IMR-90 (cell line): ENCODE measurements around the gene BUD23. TPM values are rescaled to one million over a fixed set of nuclear protein-coding genes. Genes with fewer than 3 reads are reported as not detected.

ENCODE experiments used
- ATAC-seq: fragments of 200-7000 bp; cut with Tn5 transposase; 2 replicates; pipeline ENCODE4 v1.9.1; 2020; ENCODE audit warnings: low read depth, mild to moderate bottlenecking, moderate library complexity
- BruUV-seq: library from RNA; stranded (reverse); fragments of 400-500 nt; replicated peaks from 2 replicates; lab custom pipeline; 2021; lab: Mats Ljungman, UMichigan
- CTCF ChIA-PET: fragments of 300-600 bp; formaldehyde crosslinking; extraction: SDS; loops from one replicate; lab custom pipeline; 2021; ENCODE audit warnings: antibody characterized with exemption; lab: Yijun Ruan, JAX
- POLR2A ChIA-PET: fragments of 300-600 bp; sonication (Branson Sonifier 250); formaldehyde crosslinking; loops from one replicate; lab custom pipeline; 2022; ENCODE audit warnings: antibody characterized with exemption; ENCODE audit not compliant: unreplicated experiment; lab: Charles Lee
- DNase-seq: peaks from one replicate; pipeline ENCODE4 v3.0.0; 2013
- H2AFZ ChIP-seq: replicated peaks from 2 replicates; pipeline ENCODE3; 2013; ENCODE audit warnings: low read length, mild to moderate bottlenecking; ENCODE audit not compliant: poor library complexity
- H2AK5ac ChIP-seq: 2 replicates; pipeline ENCODE4 v1.6.1; 2013; ENCODE audit warnings: low read depth, low read length, inconsistent platforms
- H2AK9ac ChIP-seq: replicated peaks from 2 replicates; pipeline ENCODE3; 2013; ENCODE audit warnings: mild to moderate bottlenecking, low read depth, low read length, moderate library complexity; ENCODE audit not compliant: poor library complexity
- H2BK120ac ChIP-seq: 2 replicates; pipeline ENCODE4 v1.6.1; 2013; ENCODE audit warnings: low read depth, low read length, inconsistent platforms
- H2BK15ac ChIP-seq: 3 replicates; pipeline ENCODE4 v1.6.1; 2013; ENCODE audit warnings: low read depth, low read length, inconsistent platforms
- H2BK20ac ChIP-seq: 2 replicates; pipeline ENCODE4 v1.6.1; 2013; ENCODE audit warnings: low read depth, mild to moderate bottlenecking, inconsistent platforms, low read length, moderate library complexity
- H2BK5ac ChIP-seq: 2 replicates; pipeline ENCODE4 v1.6.1; 2013; ENCODE audit warnings: mild to moderate bottlenecking, low read depth, low read length, inconsistent platforms; ENCODE audit not compliant: poor library complexity, severe bottlenecking
- H3K14ac ChIP-seq: replicated peaks from 2 replicates; pipeline ENCODE4 v1.6.1; 2013; ENCODE audit warnings: low read depth, low read length, inconsistent platforms
- H3K18ac ChIP-seq: 2 replicates; pipeline ENCODE4 v1.6.1; 2013; ENCODE audit warnings: low read depth, low read length, control low read depth
- H3K23ac ChIP-seq: 2 replicates; pipeline ENCODE4 v1.6.1; 2013; ENCODE audit warnings: low read depth, low read length, inconsistent platforms
- H3K27ac ChIP-seq: 2 replicates; pipeline ENCODE4 v1.5.1; 2013; ENCODE audit warnings: mild to moderate bottlenecking, control low read depth, low read length; ENCODE audit not compliant: insufficient read depth
- H3K27me3 ChIP-seq: 2 replicates; pipeline ENCODE4 v1.6.1; 2013; ENCODE audit warnings: low read length; ENCODE audit not compliant: control insufficient read depth, insufficient read depth
- H3K36me3 ChIP-seq: 2 replicates; pipeline ENCODE4 v1.6.1; 2013; ENCODE audit warnings: low read length, mixed read lengths; ENCODE audit not compliant: control insufficient read depth, insufficient read depth
- H3K4ac ChIP-seq: 2 replicates; pipeline ENCODE4 v1.6.1; 2013; ENCODE audit warnings: low read depth, low read length, inconsistent platforms
- H3K4me1 ChIP-seq: 2 replicates; pipeline ENCODE4 v1.6.1; 2013; ENCODE audit warnings: low read length, mixed read lengths; ENCODE audit not compliant: control insufficient read depth, insufficient read depth
- H3K4me2 ChIP-seq: 2 replicates; pipeline ENCODE4 v1.6.1; 2013; ENCODE audit warnings: low read depth, mild to moderate bottlenecking, control low read depth, low read length, moderate library complexity
- H3K4me3 ChIP-seq: 2 replicates; pipeline ENCODE4 v1.5.1; 2013; ENCODE audit warnings: low read depth, mild to moderate bottlenecking, control low read depth, low read length, moderate library complexity; ENCODE audit not compliant: insufficient read depth
- H3K56ac ChIP-seq: 2 replicates; pipeline ENCODE4 v1.6.1; 2013; ENCODE audit warnings: low read length, inconsistent platforms; ENCODE audit not compliant: insufficient read depth; ENCODE audit errors: extremely low read depth
- H3K79me1 ChIP-seq, 2 experiments: 2 replicates each; pipeline ENCODE4 v1.6.1; 2013; ENCODE audit warnings: low read length in 2 of 2, inconsistent platforms in 1 of 2, low read depth in 1 of 2
- H3K9ac ChIP-seq: 2 replicates; pipeline ENCODE4 v1.6.1; 2013; ENCODE audit warnings: low read depth, low read length, control low read depth
- H3K9me1 ChIP-seq: 2 replicates; pipeline ENCODE4 v1.6.1; 2013; ENCODE audit warnings: low read length, inconsistent platforms; ENCODE audit not compliant: insufficient read depth
- H3K9me3 ChIP-seq: 2 replicates; pipeline ENCODE4 v1.6.1; 2013; ENCODE audit warnings: low read length; ENCODE audit not compliant: control insufficient read depth, insufficient read depth
- H4K20me1 ChIP-seq: 2 replicates; pipeline ENCODE4 v1.6.1; 2013; ENCODE audit warnings: low read length, inconsistent platforms; ENCODE audit not compliant: insufficient read depth
- H4K5ac ChIP-seq: 2 replicates; pipeline ENCODE4 v1.6.1; 2013; ENCODE audit warnings: mild to moderate bottlenecking, low read depth, low read length, control low read depth
- H4K8ac ChIP-seq, 2 experiments: 2 replicates each; pipeline ENCODE4 v1.6.1; 2013; ENCODE audit warnings: low read depth in 2 of 2, low read length in 2 of 2, control low read depth in 1 of 2, inconsistent platforms in 1 of 2
- H4K91ac ChIP-seq: 2 replicates; pipeline ENCODE4 v1.6.1; 2013; ENCODE audit warnings: low read depth, low read length, inconsistent platforms; ENCODE audit not compliant: insufficient read depth
- BHLHE40 ChIP-seq: fragments of 150-350 bp; IDR thresholded peaks from 2 replicates; pipeline ENCODE4 v1.6.1; 2016; ENCODE audit warnings: mild to moderate bottlenecking, low read depth, low read length
- CHD1 ChIP-seq: IDR thresholded peaks from 2 replicates; pipeline ENCODE4 v1.6.1; 2012; ENCODE audit warnings: low read depth, low read length, improper control_type of control experiment
- CTCF ChIP-seq: conservative IDR thresholded peaks from 2 replicates; pipeline ENCODE4 v1.5.1; 2012; ENCODE audit warnings: mild to moderate bottlenecking, low read depth, low read length, improper control_type of control experiment
- FOS ChIP-seq: fragments of 150-350 bp; IDR thresholded peaks from 2 replicates; pipeline ENCODE4 v1.6.1; 2016; ENCODE audit warnings: low read depth, low read length
- MAFK ChIP-seq: IDR thresholded peaks from 2 replicates; pipeline ENCODE4 v1.6.1; 2012; ENCODE audit warnings: low read depth, low read length, improper control_type of control experiment
- MAZ ChIP-seq: IDR thresholded peaks from 2 replicates; pipeline ENCODE4 v1.6.1; 2012; ENCODE audit warnings: low read depth, mild to moderate bottlenecking, low read length, improper control_type of control experiment, moderate library complexity, borderline replicate concordance
- MXI1 ChIP-seq: IDR thresholded peaks from 2 replicates; pipeline ENCODE4 v1.6.1; 2012; ENCODE audit warnings: low read depth, mild to moderate bottlenecking, low read length, moderate library complexity, borderline replicate concordance
- NFE2L2 ChIP-seq: fragments of 150-350 bp; IDR thresholded peaks from 2 replicates; pipeline ENCODE4 v1.6.1; 2016; ENCODE audit warnings: low read depth, mild to moderate bottlenecking, low read length
- POLR2A ChIP-seq: IDR thresholded peaks from 2 replicates; pipeline ENCODE4 v1.6.1; 2012; ENCODE audit warnings: mild to moderate bottlenecking, low read depth, low read length
- RCOR1 ChIP-seq: IDR thresholded peaks from 2 replicates; pipeline ENCODE4 v1.6.1; 2012; ENCODE audit warnings: mild to moderate bottlenecking, low read length, improper control_type of control experiment; ENCODE audit not compliant: insufficient replicate concordance
- RFX5 ChIP-seq: IDR thresholded peaks from 2 replicates; pipeline ENCODE4 v1.8.0; 2012; ENCODE audit warnings: low read depth, mild to moderate bottlenecking, low read length, moderate library complexity
- WGBS, 2 experiments: methylation state at CpG; one replicate each; pipeline versions ENCODE4 v1.1.5 to v1.1.7; 2013; ENCODE audit warnings: missing lambda C conversion rate in 2 of 2; ENCODE audit not compliant: insufficient read length in 1 of 2; ENCODE audit errors: extremely low coverage in 2 of 2; 5-methylcytosine and 5-hydroxymethylcytosine counted together
- dilution Hi-C: fragments of 300-500 bp; cut with HindIII; formaldehyde crosslinking; loops from one replicate; pipeline ENCODE4 v1.14.3; 2018; ENCODE audit warnings: low sequenced_read_pairs; ENCODE audit not compliant: unreplicated experiment
- in situ Hi-C: fragments of 300-500 bp; cut with MboI; formaldehyde crosslinking; loops from 3 replicates; pipeline ENCODE4 v1.14.3; 2019; ENCODE audit warnings: low sequenced_read_pairs, inconsistent platforms, mixed read lengths
- intact Hi-C: fragments of 100-400 bp; cut with micrococcal nuclease; formaldehyde crosslinking; loops from 2 replicates; pipeline ENCODE4 v1.10.0; 2022
- polyA plus RNA-seq, 3 experiments: library from polyadenylated mRNA; depleted of rRNA; stranded (reverse); fragments of >200 nt; gene quantifications; 2 replicates each; pipeline ENCODE4 v1.2.3, GENCODE V29; 2012; ENCODE audit warnings: low replicate concordance in 1 of 3
- total RNA-seq: library from RNA; depleted of rRNA; stranded (reverse); fragments of >200 nt; gene quantifications from 2 replicates; pipeline ENCODE4 v1.2.3, GENCODE V29; 2012
- TF ChIP-seq, protein P1 (sequence below): fragments of 150-350 bp; IDR thresholded peaks from 2 replicates; pipeline ENCODE4 v1.6.1; 2016; ENCODE audit warnings: low read depth, mild to moderate bottlenecking, low read length, moderate library complexity, borderline replicate concordance
- TF ChIP-seq, protein P2 (sequence below): fragments of 150-350 bp; IDR thresholded peaks from 2 replicates; pipeline ENCODE4 v1.6.1; 2017; ENCODE audit warnings: mild to moderate bottlenecking, antibody characterized with exemption, low read length, low read depth

The BUD23 gene
- total and polyA plus RNA-seq, 2 of the 4 experiments (the other 2 are of a cell fraction): 35.7 to 65.2 TPM

GRCh38 chr7:73683788-73684693, 644 bp downstream of the BUD23 start:
- BruUV-seq: no TSS peak
- Histone ChIP-seq H3K27me3 (no peaks in the 10 kb centered on the region), H3K4me2 (peak overlapping the region; percentile 89), H3K9ac (peak overlapping the region; percentile 87), H2AK5ac (peak overlapping the region; percentile 64), H3K27ac (peak overlapping the region; percentile 44), H4K8ac (peak overlapping the region; percentile 71 to 92), H3K9me3 (no peaks in the 10 kb centered on the region), H4K20me1 (peaks cover 7% of the 10 kb centered on the region; the same call in 1 of the 2 replicates), H2AK9ac (peak overlapping the region; percentile 84), H3K56ac (peak overlapping the region; percentile 59), H2BK15ac (no peak overlapping the region; the same call in 2 of the 3 replicates), H3K23ac (peak overlapping the region; percentile 17; the same call in 1 of the 2 replicates), H4K5ac (peak overlapping the region; percentile 25), H2BK120ac (no peak overlapping the region), H3K18ac (no peak overlapping the region), H3K14ac (peak overlapping the region; percentile 43; the same call in 1 of the 2 replicates), H2AFZ (peak overlapping the region; percentile 100), H3K4me3 (peak overlapping the region; percentile 96), H3K36me3 (peaks cover 11% of the 10 kb centered on the region), H2BK20ac (no peak overlapping the region), H3K4me1 (peaks cover 13% of the 10 kb centered on the region), H3K4ac (peak overlapping the region; percentile 58), H3K79me1 (peaks cover 50 to 75% of the 10 kb centered on the region in 2 experiments), H2BK5ac (no peak overlapping the region), H4K91ac (peak overlapping the region; percentile 65; the same call in 1 of the 2 replicates), H3K9me1 (peaks cover 7% of the 10 kb centered on the region; the same call in 1 of the 2 replicates)
- in situ Hi-C loops (no loop called here), dilution Hi-C loops (no loop called here), intact Hi-C loops (loop anchor here (1.0 to 5.0 kb wide), 3 partner anchors 33 to 167 kb away; partner anchors contain the start of gene STX1A)
- WGBS, 2 experiments: 40% methylated on average over 24 of the region's 58 CpGs; no CpG with 5 or more reads in 1 of the 2 experiments
- ChIA-PET CTCF (no interaction called here), POLR2A (no interaction called here)
- ATAC-seq (peak; percentile 7), DNase-seq (no peak)
- TF ChIP-seq BHLHE40 (no peak), RFX5 (no peak), MAFK (no peak), NFE2L2 (no peak), POLR2A (no peak), RCOR1 (no peak), CTCF (no peak), MAZ (no peak), CHD1 (no peak), MXI1 (no peak), FOS (no peak)
- TF ChIP-seq, protein P1, sequence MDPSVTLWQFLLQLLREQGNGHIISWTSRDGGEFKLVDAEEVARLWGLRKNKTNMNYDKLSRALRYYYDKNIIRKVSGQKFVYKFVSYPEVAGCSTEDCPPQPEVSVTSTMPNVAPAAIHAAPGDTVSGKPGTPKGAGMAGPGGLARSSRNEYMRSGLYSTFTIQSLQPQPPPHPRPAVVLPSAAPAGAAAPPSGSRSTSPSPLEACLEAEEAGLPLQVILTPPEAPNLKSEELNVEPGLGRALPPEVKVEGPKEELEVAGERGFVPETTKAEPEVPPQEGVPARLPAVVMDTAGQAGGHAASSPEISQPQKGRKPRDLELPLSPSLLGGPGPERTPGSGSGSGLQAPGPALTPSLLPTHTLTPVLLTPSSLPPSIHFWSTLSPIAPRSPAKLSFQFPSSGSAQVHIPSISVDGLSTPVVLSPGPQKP: no peak
- TF ChIP-seq, protein P2, sequence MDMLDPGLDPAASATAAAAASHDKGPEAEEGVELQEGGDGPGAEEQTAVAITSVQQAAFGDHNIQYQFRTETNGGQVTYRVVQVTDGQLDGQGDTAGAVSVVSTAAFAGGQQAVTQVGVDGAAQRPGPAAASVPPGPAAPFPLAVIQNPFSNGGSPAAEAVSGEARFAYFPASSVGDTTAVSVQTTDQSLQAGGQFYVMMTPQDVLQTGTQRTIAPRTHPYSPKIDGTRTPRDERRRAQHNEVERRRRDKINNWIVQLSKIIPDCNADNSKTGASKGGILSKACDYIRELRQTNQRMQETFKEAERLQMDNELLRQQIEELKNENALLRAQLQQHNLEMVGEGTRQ: no peak
